ENCODE measurements around the gene CRIP2.

CRIP2 gene

GRCh38 chr14:105450864-105451720, 23.5 kb upstream of the CRIP2 start:
- TF ChIP-seq CEBPB (IDR thresholded peaks at IDR 0.05): no peak
- no peak for TF ChIP-seq YY1 (IDR thresholded peaks at IDR 0.05; ENCODE audit: low read depth)
- TF ChIP-seq EGR1 (IDR thresholded peaks at IDR 0.05): no peak
- TF ChIP-seq CREB1 (IDR thresholded peaks at IDR 0.05; ENCODE audit: low read depth): no peak
- no peak for TF ChIP-seq RAD21 (IDR thresholded peaks at IDR 0.05; ENCODE audit: low read depth)
- no peak for TF ChIP-seq TAF1 (IDR thresholded peaks at IDR 0.05; ENCODE audit: low read depth)
- no peak for TF ChIP-seq MAX (IDR thresholded peaks at IDR 0.05)
- no peak for TF ChIP-seq EP300 (IDR thresholded peaks at IDR 0.05; ENCODE audit: borderline replicate concordance)
- TF ChIP-seq ZBTB7A (IDR thresholded peaks at IDR 0.05; ENCODE audit: low read depth): no peak
- TF ChIP-seq REST (IDR thresholded peaks at IDR 0.05; ENCODE audit: low read depth): no peak
- TF ChIP-seq TEAD4 (IDR thresholded peaks at IDR 0.05): no peak
- no peak for TF ChIP-seq USF1 (IDR thresholded peaks at IDR 0.05)
- no peak for TF ChIP-seq NFIC (IDR thresholded peaks at IDR 0.05)
- no peak for TF ChIP-seq FOXM1 (IDR thresholded peaks at IDR 0.05; ENCODE audit: borderline replicate concordance, low read depth)
- no peak for TF ChIP-seq TCF12 (IDR thresholded peaks at IDR 0.05; ENCODE audit: low read depth)

GRCh38 chr14:105452963-105453362, 21.7 kb upstream of the CRIP2 start:
- TF ChIP-seq ZBTB7A (IDR thresholded peaks at IDR 0.05; ENCODE audit: low read depth) (no peak), USF1 (IDR thresholded peaks at IDR 0.05) (no peak), YY1 (IDR thresholded peaks at IDR 0.05; ENCODE audit: low read depth) (no peak), EGR1 (IDR thresholded peaks at IDR 0.05) (no peak), EP300 (IDR thresholded peaks at IDR 0.05; ENCODE audit: borderline replicate concordance) (0 out of 2 replicates have a peak, but pooled peaks have one; percentile 36), MAX (IDR thresholded peaks at IDR 0.05) (peak; percentile 58), REST (IDR thresholded peaks at IDR 0.05; ENCODE audit: low read depth) (peak; percentile 52), CEBPB (IDR thresholded peaks at IDR 0.05) (no peak), TAF1 (IDR thresholded peaks at IDR 0.05; ENCODE audit: low read depth) (no peak), NFIC (IDR thresholded peaks at IDR 0.05) (peak; percentile 38; the same call in 1 of the 2 replicates), CREB1 (IDR thresholded peaks at IDR 0.05; ENCODE audit: low read depth) (no peak), TEAD4 (IDR thresholded peaks at IDR 0.05) (peak; percentile 77), TCF12 (IDR thresholded peaks at IDR 0.05; ENCODE audit: low read depth) (0 out of 2 replicates have a peak, but pooled peaks have one; percentile 40)

GRCh38 chr14:105453847-105454246, 20.8 kb upstream of the CRIP2 start:
- TF ChIP-seq REST (IDR thresholded peaks at IDR 0.05; ENCODE audit: low read depth) (no peak), MAX (IDR thresholded peaks at IDR 0.05) (no peak), NFIC (IDR thresholded peaks at IDR 0.05) (no peak), ZBTB7A (IDR thresholded peaks at IDR 0.05; ENCODE audit: low read depth) (no peak), TCF12 (IDR thresholded peaks at IDR 0.05; ENCODE audit: low read depth) (no peak), EGR1 (IDR thresholded peaks at IDR 0.05) (no peak), CEBPB (IDR thresholded peaks at IDR 0.05) (no peak), YY1 (IDR thresholded peaks at IDR 0.05; ENCODE audit: low read depth) (no peak), FOXM1 (IDR thresholded peaks at IDR 0.05; ENCODE audit: borderline replicate concordance, low read depth) (no peak), TEAD4 (IDR thresholded peaks at IDR 0.05) (no peak), USF1 (IDR thresholded peaks at IDR 0.05) (no peak), TAF1 (IDR thresholded peaks at IDR 0.05; ENCODE audit: low read depth) (no peak), RAD21 (IDR thresholded peaks at IDR 0.05; ENCODE audit: low read depth) (no peak), CREB1 (IDR thresholded peaks at IDR 0.05; ENCODE audit: low read depth) (no peak), EP300 (IDR thresholded peaks at IDR 0.05; ENCODE audit: borderline replicate concordance) (no peak)

Data from Ishikawa (cell line).